GM19328 (cell line): Measurements from ENCODE around the gene CCDC69.
"Not testable (repeated sequence)": the region's sequence is repeated elsewhere in the genome, so short reads cannot be mapped to it uniquely, and the experiment has no call there.

Experiments used
- ATAC-seq: cut with Tn5 transposase; IDR thresholded peaks from one replicate; pipeline ENCODE4 v1.9.1; 2021; ENCODE audit warnings: mild to moderate bottlenecking, moderate library complexity; ENCODE audit not compliant: unreplicated experiment

Gene CCDC69, protein sequence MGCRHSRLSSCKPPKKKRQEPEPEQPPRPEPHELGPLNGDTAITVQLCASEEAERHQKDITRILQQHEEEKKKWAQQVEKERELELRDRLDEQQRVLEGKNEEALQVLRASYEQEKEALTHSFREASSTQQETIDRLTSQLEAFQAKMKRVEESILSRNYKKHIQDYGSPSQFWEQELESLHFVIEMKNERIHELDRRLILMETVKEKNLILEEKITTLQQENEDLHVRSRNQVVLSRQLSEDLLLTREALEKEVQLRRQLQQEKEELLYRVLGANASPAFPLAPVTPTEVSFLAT

GRCh38 chr5:151223447-151224264, at the start of gene CCDC69:
Gene CCDC69, minus strand, starts transcription at chr5:151224092. Its CDS starts 122 bp downstream, at chr5:151223970.
- peak; percentile 63 for ATAC-seq

DNA sequence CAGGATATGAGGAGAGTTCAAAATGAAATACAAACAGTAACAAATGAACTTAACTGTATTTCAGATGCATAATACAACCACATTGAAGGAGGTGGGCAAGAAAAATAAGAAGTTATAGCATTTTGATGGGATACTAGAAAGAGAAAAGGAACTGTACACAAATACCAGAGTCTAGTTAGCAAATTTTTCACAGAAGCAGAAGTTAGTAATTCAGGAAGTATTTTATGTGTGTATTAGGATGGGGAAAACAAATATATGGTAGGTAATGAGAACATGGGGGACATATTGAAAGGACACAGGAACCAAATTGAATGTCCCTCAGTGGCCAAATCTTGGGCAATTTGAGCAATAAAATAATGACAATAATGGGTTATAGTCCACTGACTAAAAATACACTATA, 47.4 kb upstream of the CCDC69 start:
- ATAC-seq, result no peak

DNA sequence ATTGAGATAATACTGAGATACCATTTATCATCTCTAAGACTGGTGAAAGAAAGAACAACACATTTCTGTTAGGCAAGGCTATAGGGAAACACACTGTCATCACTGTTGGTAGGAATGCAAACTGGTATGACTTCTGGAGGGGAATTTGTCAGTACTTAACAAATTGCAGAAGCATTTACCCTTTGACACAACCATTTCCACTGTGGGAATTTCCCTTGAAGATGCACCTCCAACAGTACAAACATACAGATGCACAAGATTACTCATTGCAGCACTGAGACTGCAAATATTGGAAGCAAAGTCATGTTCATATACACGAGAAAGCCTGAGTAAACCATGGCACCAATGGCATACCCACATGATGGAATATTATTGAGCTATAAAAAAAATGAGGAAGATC, 46.7 kb upstream of the CCDC69 start:
- peak; percentile 68 for ATAC-seq

DNA sequence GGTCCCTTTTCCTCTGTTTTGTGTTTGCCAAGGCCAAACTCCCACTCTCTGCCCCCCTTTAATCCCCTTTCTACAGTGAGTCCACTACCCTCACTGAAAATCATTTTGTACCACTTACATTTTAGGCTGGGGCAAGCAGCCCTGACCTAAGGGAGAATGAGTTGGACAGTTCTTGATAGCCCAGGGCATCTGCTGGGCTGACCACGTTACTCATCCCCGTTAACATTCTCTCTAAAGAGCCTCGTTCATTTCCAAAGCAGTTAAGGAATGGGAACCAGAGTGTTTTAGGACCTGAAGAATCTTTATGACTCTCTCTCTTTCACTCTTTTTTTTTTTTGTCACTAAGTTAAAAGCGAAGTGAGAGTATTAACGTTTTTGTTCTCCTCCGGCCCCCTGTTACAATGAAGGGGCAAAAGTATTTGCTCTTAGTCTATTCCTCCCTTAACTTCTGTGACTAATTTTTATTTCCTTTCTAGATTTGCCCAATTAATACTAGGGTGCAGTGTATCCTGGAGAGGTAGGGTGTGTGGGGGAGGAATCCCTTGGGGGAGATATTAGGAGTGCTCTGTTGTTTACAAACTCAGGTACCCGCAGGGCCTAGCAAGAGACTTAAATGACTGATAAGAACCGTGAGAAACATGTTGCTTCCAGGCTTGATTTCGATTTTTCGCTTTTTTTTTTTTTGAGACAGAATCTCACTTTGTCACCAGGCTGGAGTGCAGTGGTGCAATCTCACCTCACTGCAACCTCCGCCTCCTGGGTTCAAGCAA, 43.8 kb upstream of the CCDC69 start:
- ATAC-seq, result no peak

GRCh38 chr5:151264113-151264512, 40.2 kb upstream of the CCDC69 start:
- ATAC-seq, result no peak

GRCh38 chr5:151262532-151262931, 38.6 kb upstream of the CCDC69 start:
- ATAC-seq, result no peak

DNA sequence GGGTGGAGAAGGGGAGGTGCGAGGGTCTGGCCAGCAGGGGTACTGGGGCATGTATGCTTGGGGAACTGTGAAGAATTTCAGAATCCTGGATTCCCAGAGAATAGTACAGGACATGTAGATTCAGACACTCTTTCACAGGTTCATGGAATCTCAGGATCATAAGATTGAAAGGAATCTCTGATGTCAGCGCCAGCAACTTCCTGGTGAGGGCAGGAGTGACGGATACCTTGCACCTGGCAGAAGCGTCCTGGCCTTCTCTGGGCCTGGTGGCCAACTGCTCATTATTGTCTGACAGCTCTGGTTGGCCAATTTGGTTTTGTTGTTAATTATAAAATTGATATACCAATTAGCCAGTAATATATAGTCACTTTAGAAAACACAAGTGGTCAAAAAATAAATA, 36.0 kb upstream of the CCDC69 start:
- ATAC-seq, result no peak

DNA sequence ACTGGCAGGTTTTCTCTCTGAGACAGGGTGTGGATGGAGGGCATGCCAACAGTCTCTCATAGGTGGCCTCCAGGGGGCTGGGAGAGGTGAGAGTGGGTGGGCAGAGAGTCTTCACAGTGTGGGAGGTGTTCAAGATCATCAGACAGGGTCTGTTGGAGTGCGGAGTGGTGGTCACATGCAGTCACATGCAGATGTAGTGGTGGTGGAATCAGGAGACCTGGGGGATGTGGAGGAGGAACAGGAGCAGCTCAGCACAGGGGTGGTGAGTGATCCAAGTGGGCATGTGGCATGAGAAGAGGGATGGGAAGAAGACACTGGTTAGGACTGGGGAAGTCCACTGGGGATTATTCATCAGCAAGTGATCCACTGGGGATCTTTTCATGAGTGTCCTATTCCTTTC, 34.9 kb upstream of the CCDC69 start:
- ATAC-seq, result no peak

GRCh38 chr5:151258201-151258611, 34.3 kb upstream of the CCDC69 start:
- no peak for ATAC-seq

DNA sequence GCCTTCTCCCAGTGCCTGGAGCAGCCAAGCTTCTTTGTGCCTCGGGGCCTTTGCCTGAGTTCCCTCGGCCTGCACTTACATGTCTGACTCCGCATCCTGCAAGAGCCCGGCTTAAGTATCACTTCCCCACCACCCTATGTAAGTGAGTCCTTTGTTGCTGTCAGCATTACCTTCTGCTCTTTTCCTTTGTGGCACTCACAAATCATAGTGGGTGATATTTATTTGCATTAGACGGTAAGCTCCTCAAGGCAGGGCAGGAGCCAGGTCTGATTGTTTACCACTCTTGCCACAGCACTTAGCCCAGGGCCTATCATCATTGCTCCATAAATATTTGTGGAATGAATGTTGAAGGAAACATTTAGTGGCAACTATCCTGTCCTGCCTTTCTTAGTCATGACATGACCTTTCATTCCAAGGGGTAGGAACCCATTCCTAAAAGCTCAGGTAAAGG, 33.9 kb upstream of the CCDC69 start:
- peak; percentile 29 for ATAC-seq

GRCh38 chr5:151255621-151256286, 31.9 kb upstream of the CCDC69 start:
- ATAC-seq, result peak; percentile 35

GRCh38 chr5:151254990-151255389, 31.1 kb upstream of the CCDC69 start:
- not testable (repeated sequence) for ATAC-seq

- ATAC-seq, result no peak
Observed at GRCh38 chr5:151254556-151254955, 30.7 kb upstream of the CCDC69 start.

DNA sequence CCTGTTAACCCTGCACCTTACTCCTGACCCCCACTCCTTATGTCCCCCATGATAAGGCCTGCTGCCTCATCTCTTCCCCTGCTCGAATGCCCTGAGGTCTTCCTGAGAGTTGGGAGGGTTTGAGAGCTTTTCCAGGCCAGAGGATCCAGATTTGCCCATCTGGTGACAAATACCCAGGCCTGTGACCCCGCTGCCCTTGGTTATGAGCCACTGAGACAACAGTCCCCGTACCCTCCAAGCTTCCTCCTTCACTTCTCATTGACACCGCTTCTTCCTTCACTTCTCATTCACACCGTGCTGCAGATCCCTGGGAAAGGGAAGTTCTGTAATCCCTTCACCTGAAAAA, 29.7 kb upstream of the CCDC69 start:
- no peak for ATAC-seq

DNA sequence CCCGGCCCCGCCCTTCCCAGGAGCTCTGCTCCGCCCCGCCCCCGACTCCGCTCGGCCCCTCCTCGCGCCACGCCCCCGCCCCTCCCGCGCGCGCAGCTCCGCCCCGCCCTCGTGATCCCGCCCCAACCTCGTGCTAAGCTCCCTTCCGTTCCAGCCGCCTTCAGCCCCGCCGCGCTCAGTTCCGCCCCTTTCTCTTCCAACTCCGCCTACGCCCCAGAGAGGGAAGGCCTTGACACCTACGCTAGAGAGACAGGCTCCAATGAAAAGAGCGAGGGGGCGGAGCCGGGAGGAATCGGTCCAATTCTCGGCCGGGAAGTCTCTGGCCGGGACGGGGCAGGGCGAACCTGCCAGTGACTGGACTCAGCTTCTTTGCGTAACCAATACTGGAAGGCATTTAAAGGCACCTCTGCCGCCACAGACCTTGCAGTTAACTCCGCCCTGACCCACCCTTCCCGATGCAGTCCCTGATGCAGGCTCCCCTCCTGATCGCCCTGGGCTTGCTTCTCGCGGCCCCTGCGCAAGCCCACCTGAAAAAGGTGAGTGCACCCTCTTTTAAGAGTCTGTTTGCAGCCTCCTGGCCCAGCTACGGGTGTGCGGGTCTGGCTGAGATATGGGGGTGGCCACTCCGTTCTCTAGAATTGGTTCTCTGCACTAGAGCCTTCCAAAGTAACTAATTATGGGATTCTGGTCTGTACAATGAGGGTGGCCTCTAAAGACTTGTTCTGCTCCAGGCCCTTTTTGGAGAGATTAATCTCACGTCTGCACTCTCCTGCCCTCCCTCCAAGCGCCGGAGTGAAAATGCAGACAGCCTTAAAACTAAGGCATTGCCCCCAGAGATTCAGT, 29.1 kb upstream of the CCDC69 start, which contains the start of gene GM2A:
Gene GM2A (plus strand): TSS at position 424 of the 843 bp plus-strand sequence. CDS start 32 bp downstream, at position 456.
- ATAC-seq, result peak; percentile 79

GRCh38 chr5:151251621-151252020, 27.7 kb upstream of the CCDC69 start:
- no peak for ATAC-seq

DNA sequence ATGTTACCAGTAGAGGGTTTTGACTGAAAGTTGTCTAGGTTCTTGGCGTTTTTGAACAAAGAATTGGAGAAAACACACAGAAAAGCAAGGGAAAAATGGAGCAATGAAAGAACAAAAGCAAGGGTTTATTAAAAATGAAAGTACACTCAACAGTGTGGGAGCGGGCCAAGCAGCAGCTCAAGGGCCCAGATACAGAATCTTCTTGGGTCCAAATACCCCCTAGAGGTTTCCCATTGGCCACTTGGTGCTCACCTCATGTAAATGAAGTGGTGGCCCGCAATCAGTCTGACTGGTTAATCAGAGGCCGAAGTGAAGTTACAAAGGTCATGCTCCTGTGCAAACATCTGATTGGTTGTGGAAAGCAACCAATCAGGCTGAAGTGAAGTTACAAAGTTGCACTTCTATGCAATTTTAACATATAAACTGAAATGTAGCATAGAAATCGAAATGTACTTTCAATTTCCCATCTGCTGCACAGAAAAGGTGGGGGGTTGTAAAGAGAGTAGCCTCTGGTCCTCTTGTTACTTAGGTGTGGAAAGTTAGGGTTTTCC, 27.2 kb upstream of the CCDC69 start:
- ATAC-seq, result no peak

DNA sequence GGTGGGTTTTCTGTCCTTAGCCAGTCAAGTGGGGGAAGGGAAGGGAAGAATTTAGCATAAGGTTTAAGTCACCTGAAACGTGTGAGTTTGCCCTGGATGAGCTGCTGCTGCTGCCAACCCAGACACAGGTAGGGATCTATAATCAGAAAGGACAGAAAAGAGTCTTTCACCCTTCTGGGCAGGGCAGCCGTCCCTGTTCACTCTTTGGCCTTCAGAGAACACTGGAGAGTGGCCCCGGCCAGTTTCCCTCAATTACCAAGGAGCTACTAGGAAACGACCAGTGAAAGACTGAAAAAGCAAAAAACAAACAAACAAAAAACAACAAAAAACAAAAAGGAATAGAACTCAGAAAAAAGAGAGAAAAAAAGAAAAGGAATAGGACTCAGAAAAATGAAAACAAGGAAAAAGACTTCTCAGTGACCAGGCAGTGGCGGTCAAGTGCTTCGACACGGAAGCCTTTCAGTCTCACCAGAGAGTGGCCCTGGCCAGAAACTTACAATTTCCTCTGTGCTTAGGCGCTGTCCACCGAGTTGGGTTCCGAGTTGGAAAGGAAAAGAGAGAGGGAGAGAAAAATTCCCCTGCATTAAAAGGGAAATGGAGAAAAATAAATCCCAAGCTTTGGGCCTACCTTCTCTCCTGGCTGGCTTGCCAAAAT, 26.6 kb upstream of the CCDC69 start:
- ATAC-seq, result no peak

GRCh38 chr5:151249281-151249680, 25.4 kb upstream of the CCDC69 start:
- ATAC-seq, result no peak
